NCI-H1092 treated with DMSO at 0.1 percent for 48 hours (cell line): ENCODE data around the gene DYTN.
"Not testable (repeated sequence)": the region's sequence is repeated elsewhere in the genome, so short reads cannot be mapped to it uniquely, and the experiment has no call there.

Experiments
- DNase-seq: peaks from one replicate; lab custom pipeline; 2025; lab: John Stamatoyannopoulos, UW

Gene DYTN

DNA sequence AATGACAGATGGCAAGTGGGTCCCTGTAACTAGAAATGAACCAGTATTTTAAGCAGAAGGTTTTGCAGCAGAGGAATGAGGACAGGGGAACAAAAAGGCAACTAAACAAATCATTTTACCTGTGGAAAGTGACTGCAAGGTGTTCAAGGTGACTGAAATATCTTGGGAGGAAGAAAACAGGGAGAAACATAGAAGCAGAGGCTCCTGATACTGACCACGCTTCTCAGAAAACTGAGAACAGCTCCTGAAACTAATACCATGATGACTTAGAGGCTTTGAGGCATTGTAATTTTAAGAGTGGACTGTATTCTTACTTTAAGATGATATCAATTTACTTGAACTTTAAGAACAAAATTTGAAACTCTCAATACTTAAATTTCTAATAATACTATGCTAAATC lies at the start of gene DYTN:
Gene DYTN (minus strand): TSS at position 101 of the 400 bp plus-strand sequence. CDS start 117 bp downstream, outside the sequence.
- DNase-seq, result no peak

DNA sequence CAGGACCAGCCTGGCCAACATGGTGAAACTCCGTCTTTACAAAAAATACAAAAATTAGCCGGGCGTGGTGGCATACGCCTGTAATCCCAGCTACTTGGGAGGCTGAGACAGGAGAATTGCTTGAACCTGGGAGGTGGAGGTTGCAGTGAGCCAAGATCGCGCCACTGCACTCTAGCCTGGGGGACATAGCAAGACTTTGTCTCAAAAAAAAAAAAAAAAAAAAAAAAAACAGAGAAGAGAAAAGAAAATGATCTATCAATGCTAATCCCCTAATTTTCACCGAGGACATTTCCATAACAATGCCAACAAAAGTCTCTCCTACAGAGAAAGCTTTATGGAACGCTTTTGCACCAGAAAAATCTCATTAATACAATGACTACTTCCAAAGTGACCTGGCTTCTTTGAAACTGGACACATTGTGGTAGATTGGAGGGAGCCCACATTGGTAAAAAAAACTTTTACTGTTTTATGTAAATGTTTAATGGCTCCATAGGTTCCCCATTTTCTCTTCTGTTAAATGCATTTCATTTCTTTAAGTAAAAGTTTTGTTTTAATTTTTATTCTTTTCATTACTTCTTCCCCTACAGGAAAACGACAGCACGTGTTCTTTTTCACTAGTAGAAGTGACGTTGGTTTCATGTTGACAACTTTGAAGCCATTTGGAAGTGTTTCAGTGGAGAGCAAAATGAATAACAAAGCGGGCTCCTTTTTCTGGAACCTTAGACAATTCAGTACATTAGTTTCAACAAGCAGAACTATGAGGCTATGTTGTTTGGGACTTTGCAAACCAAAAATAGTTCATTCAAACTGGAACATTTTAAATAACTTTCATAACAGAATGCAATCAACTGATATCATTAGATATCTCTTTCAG lies 48.1 kb upstream of the DYTN start:
- no peak for DNase-seq

- DNase-seq, result peak; percentile 84
Observed at GRCh38 chr2:206765242-206766056, 47.3 kb upstream of the DYTN start, which contains the start of the genes FASTKD2 and MDH1B. Gene FASTKD2 (plus strand): TSS chr2:206765606. CDS start chr2:206766694, 1,088 bp downstream. Gene MDH1B (minus strand): TSS chr2:206765328. CDS start chr2:206765271, 57 bp downstream.

GRCh38 chr2:206764673-206765241 lies 46.6 kb upstream of the DYTN start:
- DNase-seq, result no peak

GRCh38 chr2:206756816-206757215 lies 38.6 kb upstream of the DYTN start:
- no peak for DNase-seq

DNA sequence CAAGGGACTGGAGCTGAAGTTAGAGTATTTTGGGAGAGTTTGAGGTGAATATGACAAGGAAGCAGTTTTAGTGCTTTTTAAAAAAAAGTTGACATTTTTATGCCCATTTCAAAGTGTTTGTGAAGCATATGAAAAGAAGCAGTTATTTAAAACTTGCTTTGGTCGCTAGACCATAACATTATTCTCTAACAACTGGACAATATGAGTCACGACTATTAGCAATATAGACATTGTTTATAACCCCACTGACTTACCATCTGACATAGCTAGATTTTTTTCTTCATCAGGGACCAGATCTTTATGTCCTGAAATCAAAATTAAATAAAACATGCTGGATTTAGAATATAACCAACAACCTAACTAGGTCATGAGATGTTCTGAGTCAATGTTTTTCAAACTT lies 22.6 kb upstream of the DYTN start:
- no peak for DNase-seq

DNA sequence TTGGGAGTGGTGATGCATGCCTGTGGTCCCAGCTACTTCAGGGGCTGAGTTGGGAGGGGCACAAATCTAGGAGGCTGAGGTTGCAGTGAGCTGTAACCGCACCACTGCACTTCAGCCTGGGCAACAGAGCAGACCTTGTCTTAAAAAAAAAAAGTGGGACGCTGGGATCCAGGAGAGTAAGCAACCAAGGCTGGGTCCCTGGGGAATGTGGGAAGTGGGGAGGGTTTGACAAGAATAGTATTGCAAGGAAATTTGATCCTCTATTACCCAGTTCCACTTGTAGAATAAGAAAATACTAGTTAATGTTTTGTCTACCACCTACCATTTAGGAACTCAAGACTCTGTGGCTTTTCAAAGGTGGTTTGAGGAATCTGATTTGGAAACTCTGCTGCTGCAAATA lies 21.1 kb upstream of the DYTN start:
- no peak for DNase-seq

GRCh38 chr2:206736935-206737334 lies 18.7 kb upstream of the DYTN start:
- DNase-seq, result no peak

DNA sequence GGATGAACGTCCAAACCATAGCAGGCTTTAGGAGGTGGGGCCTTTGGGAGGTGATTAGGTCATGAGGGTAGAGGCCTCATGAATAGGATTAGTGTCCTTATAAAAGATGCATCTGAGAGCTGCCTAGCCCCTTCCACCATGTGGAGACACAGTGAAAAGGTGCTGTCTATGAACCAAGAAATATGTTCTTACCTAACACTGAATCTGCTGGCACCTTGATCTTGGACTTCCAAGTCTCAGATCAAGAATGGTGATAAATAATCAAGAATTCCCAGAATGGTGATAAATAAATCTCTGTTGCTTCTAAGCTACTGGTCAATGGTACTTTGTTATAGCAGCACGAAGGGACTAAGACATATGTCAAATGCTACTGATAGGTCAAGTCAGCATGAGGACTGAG lies 15.1 kb upstream of the DYTN start:
- no peak for DNase-seq

DNA sequence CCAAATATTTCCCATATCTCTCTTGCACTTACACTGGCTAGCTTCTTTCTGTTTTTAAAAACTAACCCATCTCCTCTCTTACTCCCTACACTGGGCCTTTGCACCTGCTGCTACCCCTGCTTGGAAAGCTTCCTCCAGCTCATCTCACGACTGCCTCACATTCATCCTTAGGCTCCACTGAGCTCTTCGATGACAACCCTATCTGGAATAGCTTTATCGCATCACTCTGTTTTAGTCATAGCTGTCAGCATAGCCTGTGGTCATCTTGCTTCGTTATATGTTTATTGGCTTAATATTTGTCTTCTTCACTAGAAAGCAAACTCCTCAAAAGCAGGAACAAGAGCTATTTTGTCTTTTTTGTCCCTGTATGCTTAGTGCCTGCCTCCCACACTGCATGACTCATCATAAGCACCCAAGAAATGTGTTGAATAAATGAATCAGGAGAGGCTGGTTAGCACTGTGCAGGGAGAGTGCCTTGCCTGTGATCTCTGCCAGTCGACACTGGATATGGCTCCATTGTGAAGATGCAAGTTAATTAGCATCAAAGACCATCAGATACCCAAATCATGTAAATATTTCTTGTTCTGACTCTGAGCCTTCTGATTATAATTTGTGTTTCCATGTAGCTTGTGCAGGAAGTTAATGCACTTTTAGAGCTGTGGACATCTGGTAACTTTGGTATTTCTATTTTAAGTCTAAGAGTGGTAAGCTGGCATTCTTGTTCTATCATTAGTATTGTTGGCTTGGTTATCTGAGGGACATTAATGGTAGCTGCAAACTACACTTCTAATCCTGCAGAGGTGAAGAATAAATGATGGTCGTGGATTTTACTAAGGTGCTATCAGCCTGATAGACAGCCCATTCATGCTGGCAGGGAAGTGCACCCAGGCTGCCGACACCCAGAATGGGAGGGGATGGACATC lies 10.3 kb upstream of the DYTN start:
- DNase-seq, result no peak

- DNase-seq, result no peak
Observed at GRCh38 chr2:206727287-206727686, 9.1 kb upstream of the DYTN start.

DNA sequence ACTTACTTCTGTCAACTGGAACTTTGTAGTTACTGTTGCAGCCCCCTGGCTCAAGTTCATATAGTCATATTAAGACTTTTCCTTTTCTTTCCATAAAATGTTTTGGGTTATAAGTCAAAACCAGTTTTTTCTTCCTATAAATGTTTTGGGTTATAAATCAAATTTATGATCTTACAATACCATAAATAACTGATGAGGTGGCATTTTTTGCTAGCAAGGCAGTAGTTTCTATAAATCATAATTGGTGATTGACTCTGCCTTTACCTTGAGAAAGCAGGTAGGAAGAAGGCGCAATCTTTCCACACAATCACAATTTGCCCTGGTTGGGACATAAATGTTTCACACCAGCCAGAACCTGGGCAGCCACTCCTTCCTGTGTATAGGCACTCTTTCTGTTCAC lies 5.1 kb upstream of the DYTN start:
- no peak for DNase-seq

GRCh38 chr2:206721256-206721920 lies 3.2 kb upstream of the DYTN start:
- no peak for DNase-seq

DNA sequence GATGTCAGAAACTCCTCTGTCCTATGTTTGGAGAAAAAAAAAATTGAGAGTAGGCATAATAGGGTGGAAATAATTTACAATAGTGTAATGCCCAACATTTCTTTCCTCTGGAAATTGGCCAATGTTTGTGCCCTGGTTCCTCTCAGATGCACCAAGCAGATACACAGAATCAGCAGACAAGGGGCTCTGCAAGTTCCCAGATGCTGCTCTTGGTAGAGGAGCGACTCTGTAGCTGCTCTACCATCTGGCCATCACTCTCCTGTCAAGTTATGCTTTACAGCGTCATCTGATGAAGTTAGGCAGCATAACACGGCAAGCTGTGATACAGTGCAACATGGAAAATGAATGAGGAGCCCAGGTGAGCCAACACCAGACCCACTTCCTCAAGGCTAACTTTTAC lies 1.6 kb downstream of the DYTN start:
- DNase-seq, result no peak

DNA sequence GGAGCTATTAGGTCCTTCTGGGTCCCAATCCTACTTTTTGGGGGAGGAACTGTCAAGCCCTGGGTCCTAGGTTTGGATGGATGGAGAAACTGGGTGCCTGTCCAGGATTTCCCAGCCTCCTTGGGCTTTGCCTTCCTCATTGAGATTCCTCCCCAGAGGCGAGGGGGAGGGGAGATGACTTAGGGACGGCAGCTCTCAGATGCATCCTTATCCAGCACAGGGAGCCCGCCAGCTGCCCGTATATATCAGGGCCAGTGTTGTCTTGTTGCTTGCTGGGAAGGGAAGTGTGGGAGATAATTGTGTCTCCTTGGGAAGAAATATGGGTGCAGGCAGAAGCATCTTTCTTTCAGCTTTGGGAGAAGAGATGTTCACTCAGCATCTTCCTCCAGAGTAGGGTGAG lies 3.0 kb downstream of the DYTN start:
- DNase-seq, result not testable (repeated sequence)

GRCh38 chr2:206713746-206714145 lies 4.5 kb downstream of the DYTN start:
- DNase-seq, result no peak

DNA sequence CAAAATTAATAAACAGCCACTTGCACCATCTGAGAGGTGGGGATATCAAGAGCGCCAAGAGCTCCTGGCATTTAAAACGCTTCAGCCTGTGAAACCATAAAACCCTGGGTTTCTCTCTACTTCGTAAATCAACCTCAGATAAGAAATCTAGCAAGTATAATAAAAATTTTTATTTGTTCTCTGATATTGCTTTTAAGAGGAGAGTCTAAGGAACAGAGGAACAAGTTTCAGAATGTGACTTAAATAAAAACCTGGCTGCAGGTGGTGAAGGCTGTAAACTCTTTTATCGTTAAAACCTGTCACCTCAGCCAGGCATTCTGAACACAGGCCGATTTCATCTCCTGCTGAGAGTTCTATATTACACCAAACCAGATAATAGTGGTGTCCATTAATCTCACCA lies 9.9 kb downstream of the DYTN start:
- no peak for DNase-seq

- DNase-seq, result no peak
Observed at GRCh38 chr2:206707164-206707701, 11.0 kb downstream of the DYTN start.

DNA sequence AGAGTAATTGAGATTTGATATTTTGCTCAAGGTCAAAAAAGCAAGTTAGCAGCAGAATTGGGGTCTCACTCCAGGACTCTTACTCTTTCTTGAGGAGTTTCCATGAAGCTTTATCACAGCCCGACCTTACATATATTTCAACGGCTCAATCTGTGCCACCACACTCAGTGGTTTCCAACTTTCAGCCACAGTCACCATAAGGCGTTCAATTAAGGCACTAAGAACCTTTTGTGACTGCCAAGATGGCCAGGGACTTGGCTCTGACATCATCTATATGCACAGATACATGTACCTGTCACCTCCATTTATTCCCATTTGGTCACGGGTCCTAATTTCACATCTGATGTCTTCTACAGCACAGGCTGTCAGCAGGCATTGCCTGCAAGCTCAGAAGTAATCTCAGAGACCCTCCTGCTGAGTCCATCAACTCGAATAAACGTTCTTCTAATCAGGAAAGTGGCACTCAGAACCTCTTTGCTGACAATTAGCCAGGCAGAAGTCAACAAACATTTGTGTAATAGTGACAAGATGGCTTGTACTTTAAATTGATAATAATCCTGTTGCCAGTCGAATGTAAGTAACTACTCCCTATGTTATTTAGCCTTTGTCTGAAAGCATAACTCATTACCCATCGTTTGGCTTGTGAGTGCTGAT lies 16.1 kb downstream of the DYTN start:
- no peak for DNase-seq

GRCh38 chr2:206700156-206700555 lies 18.0 kb downstream of the DYTN start:
- no peak for DNase-seq
